Sigmoid colon (tissue), 7 donors: Measurements from ENCODE around the gene ESD. TPM values are rescaled to one million over a fixed set of nuclear protein-coding genes. Genes with fewer than 3 reads are reported as not detected.
"Not testable (repeated sequence)": the region's sequence is repeated elsewhere in the genome, so short reads cannot be mapped to it uniquely, and the experiment has no call there.

ENCODE experiments used
- DNase-seq: peaks from one replicate; pipeline ENCODE4 v3.0.0-alpha.2; 2019
- H3K27ac ChIP-seq, 4 donors: fragments of 200-600 bp; sonication (generic); one replicate each; pipeline ENCODE4 v1.5.1; 2016 to 2019; ENCODE audit warnings: mild to moderate bottlenecking in 1 of 4
- H3K27me3 ChIP-seq, 3 donors: fragments of 200-600 bp; sonication (generic); one replicate each; pipeline ENCODE4 v1.5.1; 2019; ENCODE audit warnings: mild to moderate bottlenecking in 1 of 3
- H3K36me3 ChIP-seq, 4 donors: fragments of 200-600 bp; sonication (generic); one replicate each; pipeline ENCODE4 v1.5.1; 2016 to 2019
- H3K4me1 ChIP-seq, 4 donors: fragments of 200-600 bp; sonication (generic); one replicate each; pipeline ENCODE4 v1.5.1; 2017 to 2019
- H3K4me3 ChIP-seq, 4 donors: fragments of 200-600 bp; sonication (generic); one replicate each; pipeline ENCODE4 v1.5.1; 2017 to 2019; ENCODE audit warnings: mild to moderate bottlenecking in 2 of 4, moderate library complexity in 1 of 4
- H3K9me3 ChIP-seq, 4 donors: fragments of 200-600 bp in 3 of 4; sonication (generic) in 3 of 4; one replicate each; pipeline versions ENCODE4 v1.5.1 to v1.6.1; 2013 to 2019
- EP300 ChIP-seq, 4 donors: sonication (generic); formaldehyde crosslinking; IDR thresholded peaks; one replicate each; pipeline ENCODE4 v1.6.1; 2017; ENCODE audit warnings: antibody characterized with exemption in 4 of 4
- POLR2A ChIP-seq, 2 donors: fragments of 450-650 bp; IDR thresholded peaks; one replicate each; pipeline ENCODE4 v1.6.1; 2016; ENCODE audit warnings: antibody characterized with exemption in 2 of 2, mild to moderate bottlenecking in 2 of 2, moderate library complexity in 2 of 2
- POLR2AphosphoS5 ChIP-seq, 4 donors: sonication (generic); formaldehyde crosslinking; IDR thresholded peaks; one replicate each; pipeline ENCODE4 v1.6.1; 2017; ENCODE audit warnings: antibody characterized with exemption in 4 of 4
- WGBS, 2 donors: extraction: QIAGEN DNeasy Blood & Tissue Kit; methylation state at CpG; one replicate each; pipeline ENCODE4 v1.1.7; 2013; 5-methylcytosine and 5-hydroxymethylcytosine counted together
- intact Hi-C: fragments of 100-400 bp; cut with DNase I; formaldehyde crosslinking; loops from one replicate; pipeline ENCODE4 v1.15.1; 2023
- polyA plus RNA-seq, 3 donors: library from polyadenylated mRNA; stranded (reverse); fragments of 200-250 nt; gene quantifications; one replicate each; pipeline ENCODE4 v1.2.3, GENCODE V29; 2013
- total RNA-seq, 4 donors: library from RNA; depleted of rRNA; stranded (reverse); fragments of >200 nt; gene quantifications; one replicate each; pipeline ENCODE4 v1.1.0, GENCODE V29; 2016
- TF ChIP-seq, protein P1 (sequence below), 4 experiments: fragments of 450-650 bp in 3 of 4; fragments of 200-600 bp in 1 of 4; IDR thresholded peaks; one replicate each; pipeline ENCODE4 v1.5.1; 2016 to 2019; ENCODE audit warnings: antibody characterized with exemption in 4 of 4, mild to moderate bottlenecking in 3 of 4, moderate library complexity in 2 of 4
- donor health status: healthy with polysubstance abuse.
- donor health status: Bipolar disorder and iron deficiency.
- donor health status: healthy.

ESD gene
- total and polyA plus RNA-seq, 7 donors = 89.5 to 150 (median 131) TPM

DNA sequence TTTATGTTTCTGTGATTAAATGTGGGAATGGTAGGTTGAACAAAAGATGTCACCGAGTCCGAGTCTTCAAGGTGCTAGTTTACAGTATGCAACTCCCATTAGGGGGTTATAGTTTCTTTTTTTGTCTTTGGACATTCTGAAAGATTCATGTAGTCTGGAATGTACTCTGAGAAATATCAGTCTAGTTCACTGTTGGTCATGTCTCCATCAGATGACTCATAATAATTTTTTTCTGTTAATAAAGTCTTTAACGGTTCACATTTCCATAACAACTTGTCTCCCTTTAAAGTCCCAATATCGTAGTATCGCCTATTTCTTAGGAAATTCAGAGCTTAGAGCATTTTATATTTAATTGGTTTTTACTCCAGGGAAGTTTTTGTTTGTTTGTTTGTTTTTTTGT lies 13.5 kb upstream of the ESD start:
- no peaks in the 10 kb centered on the region for H3K27me3 ChIP-seq
- 95 to 96% methylated on average over 5 of the region's 5 CpGs for WGBS, 2 donors
- H3K27ac ChIP-seq = no peak overlapping the region
- DNase-seq = no peak
- peaks cover 0 to 5% (median under 1%) of the 10 kb centered on the region in 4 donors for H3K9me3 ChIP-seq
- TF ChIP-seq, protein P1, sequence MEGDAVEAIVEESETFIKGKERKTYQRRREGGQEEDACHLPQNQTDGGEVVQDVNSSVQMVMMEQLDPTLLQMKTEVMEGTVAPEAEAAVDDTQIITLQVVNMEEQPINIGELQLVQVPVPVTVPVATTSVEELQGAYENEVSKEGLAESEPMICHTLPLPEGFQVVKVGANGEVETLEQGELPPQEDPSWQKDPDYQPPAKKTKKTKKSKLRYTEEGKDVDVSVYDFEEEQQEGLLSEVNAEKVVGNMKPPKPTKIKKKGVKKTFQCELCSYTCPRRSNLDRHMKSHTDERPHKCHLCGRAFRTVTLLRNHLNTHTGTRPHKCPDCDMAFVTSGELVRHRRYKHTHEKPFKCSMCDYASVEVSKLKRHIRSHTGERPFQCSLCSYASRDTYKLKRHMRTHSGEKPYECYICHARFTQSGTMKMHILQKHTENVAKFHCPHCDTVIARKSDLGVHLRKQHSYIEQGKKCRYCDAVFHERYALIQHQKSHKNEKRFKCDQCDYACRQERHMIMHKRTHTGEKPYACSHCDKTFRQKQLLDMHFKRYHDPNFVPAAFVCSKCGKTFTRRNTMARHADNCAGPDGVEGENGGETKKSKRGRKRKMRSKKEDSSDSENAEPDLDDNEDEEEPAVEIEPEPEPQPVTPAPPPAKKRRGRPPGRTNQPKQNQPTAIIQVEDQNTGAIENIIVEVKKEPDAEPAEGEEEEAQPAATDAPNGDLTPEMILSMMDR (IDR thresholded peaks at IDR 0.05) = no peak
- TF ChIP-seq EP300 (IDR thresholded peaks at IDR 0.05) = no peak
- no peak for TF ChIP-seq POLR2AphosphoS5 (IDR thresholded peaks at IDR 0.05)
- TF ChIP-seq POLR2A (IDR thresholded peaks at IDR 0.05) = no peak
- intact Hi-C loops = no loop called here
- no peaks in the 10 kb centered on the region for H3K4me1 ChIP-seq
- no peaks in the 10 kb centered on the region for H3K36me3 ChIP-seq
- no peak overlapping the region for H3K4me3 ChIP-seq

DNA sequence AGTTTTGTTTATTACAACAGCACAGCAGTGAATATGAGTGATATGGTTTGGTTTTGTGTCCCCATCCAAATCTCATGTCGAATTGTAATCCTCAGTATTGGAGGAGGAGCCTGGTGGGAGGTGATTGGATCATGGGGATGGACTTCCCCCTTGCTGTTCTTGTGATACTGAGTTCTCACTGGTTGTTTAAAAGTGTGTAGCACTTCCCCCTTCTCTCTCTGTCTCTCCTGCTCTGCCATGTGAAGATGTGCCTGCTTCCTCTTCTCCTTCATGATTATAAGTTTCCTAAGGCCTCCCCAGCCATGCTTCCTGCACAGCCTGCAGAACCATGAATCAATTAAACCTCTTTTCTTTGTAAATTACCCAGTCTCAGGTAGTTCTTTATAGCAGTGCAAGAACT lies 8.0 kb upstream of the ESD start:
- H3K27ac ChIP-seq, intact Hi-C loops, H3K4me3 ChIP-seq, H3K36me3 ChIP-seq, H3K4me1 ChIP-seq, H3K27me3 ChIP-seq, H3K9me3 ChIP-seq, DNase-seq: not testable (repeated sequence)
- WGBS, 2 donors = 81 to 91% methylated on average over 1 of the region's 1 CpG

DNA sequence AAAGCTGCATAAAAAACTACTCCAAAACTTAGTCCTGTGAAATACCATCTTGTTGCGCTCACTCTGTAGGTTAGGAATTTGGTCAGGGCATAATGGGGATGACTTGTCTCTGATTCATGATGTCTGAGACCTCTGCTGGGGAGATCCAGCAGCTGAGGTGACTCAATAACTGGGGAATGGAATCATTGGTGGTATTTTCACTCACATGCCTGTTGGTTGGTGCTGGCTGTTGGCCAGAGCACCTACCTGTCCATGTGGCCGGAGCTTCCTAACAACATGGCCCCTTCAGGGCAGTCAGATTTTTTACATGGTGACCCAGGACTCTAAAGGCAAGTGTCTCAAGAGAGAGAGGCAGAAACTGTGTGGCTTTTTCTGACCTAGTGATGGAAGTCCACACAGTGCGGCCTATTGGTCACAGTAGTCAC lies 7.4 kb upstream of the ESD start:
- intact Hi-C loops = no loop called here
- WGBS, 2 donors = 94 to 96% methylated on average over 3 of the region's 3 CpGs
- H3K36me3 ChIP-seq = no peaks in the 10 kb centered on the region
- H3K27ac ChIP-seq = no peak overlapping the region
- no peaks in the 10 kb centered on the region for H3K9me3 ChIP-seq
- TF ChIP-seq, protein P1 (IDR thresholded peaks at IDR 0.05) = no peak
- TF ChIP-seq POLR2AphosphoS5 (IDR thresholded peaks at IDR 0.05) (no peak), POLR2A (IDR thresholded peaks at IDR 0.05) (no peak), EP300 (IDR thresholded peaks at IDR 0.05) (no peak)
- H3K27me3 ChIP-seq = no peaks in the 10 kb centered on the region
- no peak for DNase-seq
- no peak overlapping the region for H3K4me3 ChIP-seq
- H3K4me1 ChIP-seq = no peaks in the 10 kb centered on the region

DNA sequence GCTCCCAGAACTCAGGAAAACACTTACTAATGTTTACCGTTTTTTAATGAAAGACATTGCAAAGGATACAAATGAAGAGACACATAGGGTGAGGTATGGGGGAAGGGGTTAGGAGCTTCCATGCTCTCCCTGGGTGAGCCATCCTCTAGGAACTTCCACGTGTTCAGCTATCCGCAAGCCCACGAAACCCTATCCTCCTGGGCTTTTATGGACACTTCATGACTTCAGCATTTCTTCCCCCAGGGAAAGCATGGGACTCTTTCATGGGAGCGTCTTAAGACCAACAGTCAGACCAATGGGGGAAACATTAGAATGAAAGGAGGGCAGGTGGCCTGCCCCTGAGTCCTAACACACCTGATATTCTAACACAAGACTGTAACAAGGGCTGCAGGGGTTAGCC lies 6.6 kb upstream of the ESD start:
- DNase-seq = no peak
- H3K4me3 ChIP-seq = no peak overlapping the region
- TF ChIP-seq EP300 (IDR thresholded peaks at IDR 0.05) (no peak), POLR2AphosphoS5 (IDR thresholded peaks at IDR 0.05) (no peak), POLR2A (IDR thresholded peaks at IDR 0.05) (no peak)
- TF ChIP-seq, protein P1 (IDR thresholded peaks at IDR 0.05) = no peak
- H3K9me3 ChIP-seq = no peaks in the 10 kb centered on the region
- H3K36me3 ChIP-seq = no peaks in the 10 kb centered on the region
- H3K27ac ChIP-seq = no peak overlapping the region
- H3K27me3 ChIP-seq = no peaks in the 10 kb centered on the region
- intact Hi-C loops = no loop called here
- 89 to 97% methylated on average over 5 of the region's 5 CpGs for WGBS, 2 donors
- no peaks in the 10 kb centered on the region for H3K4me1 ChIP-seq

DNA sequence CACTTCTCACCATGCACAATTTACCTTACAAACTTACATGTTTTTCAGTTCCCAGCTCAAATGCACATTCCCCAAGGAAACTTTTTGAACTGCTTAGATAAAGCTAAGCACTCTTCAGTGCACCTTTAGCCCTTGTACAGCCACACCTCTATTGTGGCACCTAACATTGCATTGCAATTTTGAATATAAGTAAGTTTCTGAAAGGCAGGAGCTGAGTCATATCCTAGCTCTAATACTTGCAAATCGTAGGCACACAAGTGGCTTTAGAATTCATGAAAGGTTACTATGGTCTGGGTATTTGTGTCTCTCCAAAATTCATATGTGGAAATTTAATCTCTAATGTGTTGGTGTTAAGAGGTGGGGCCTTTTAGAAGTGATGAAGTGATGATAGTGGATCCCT lies 4.9 kb upstream of the ESD start:
- no peak for DNase-seq
- Histone ChIP-seq H3K9me3 (no peaks in the 10 kb centered on the region), H3K4me3 (no peak overlapping the region), H3K36me3 (no peaks in the 10 kb centered on the region), H3K27ac (no peak overlapping the region), H3K27me3 (no peaks in the 10 kb centered on the region), H3K4me1 (peaks cover 0 to 9% (median 7%) of the 10 kb centered on the region in 4 donors)
- 67 to 74% methylated on average over 1 of the region's 1 CpG for WGBS, 2 donors
- intact Hi-C loops = no loop called here
- no peak for TF ChIP-seq EP300 (IDR thresholded peaks at IDR 0.05)
- TF ChIP-seq POLR2A (IDR thresholded peaks at IDR 0.05) = no peak
- TF ChIP-seq POLR2AphosphoS5 (IDR thresholded peaks at IDR 0.05) = no peak
- TF ChIP-seq, protein P1 (IDR thresholded peaks at IDR 0.05) = no peak
